NCI-H1048 (cell line): ENCODE results near the gene POLN.
A peak's percentile ranks its signal among the peaks of the same experiment; 100 is the strongest.

Source experiments
- DNase-seq: peaks from one replicate; lab custom pipeline; 2025; lab: John Stamatoyannopoulos, UW

Gene POLN

DNA sequence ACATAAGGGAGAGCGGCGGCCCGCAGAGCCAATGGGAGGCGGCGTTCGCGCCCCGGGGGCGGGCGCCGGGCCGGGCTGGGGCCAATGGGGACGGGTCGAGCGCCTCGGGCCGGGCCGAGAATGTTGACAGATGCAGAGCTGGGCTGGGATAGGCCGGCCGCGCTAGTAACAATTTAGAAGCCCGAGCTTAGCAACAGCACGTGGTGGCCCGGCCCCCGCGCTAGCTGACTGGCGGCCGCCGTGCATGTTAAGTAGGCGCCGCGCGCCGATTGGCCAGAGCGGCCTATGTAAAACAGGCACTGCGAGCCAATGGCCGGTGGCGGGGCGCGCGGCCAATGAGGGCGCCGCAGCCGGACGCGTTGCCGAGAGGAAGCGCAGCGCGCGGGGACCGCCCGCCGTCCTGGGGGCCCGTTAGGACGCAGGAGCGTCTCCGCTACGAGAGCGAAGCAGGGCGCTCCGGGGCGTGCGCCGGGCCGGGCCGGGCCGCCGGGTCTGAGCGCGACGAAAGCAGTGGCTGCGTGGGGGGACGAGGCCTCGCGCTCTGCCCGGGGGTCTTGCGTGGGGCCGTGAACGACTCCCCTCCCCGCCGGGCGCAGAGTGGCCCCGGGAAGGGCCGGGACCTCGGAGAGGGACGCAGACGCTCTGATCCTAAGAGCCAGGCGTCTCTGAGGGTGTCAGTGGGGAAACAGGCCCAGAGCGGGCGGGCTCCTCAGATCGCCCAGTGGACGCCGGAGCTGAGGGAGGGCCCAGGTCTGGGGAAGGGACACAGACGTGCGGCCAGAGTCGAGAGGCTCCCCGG, 20.4 kb upstream of the POLN start:
- DNase-seq: peak; percentile 98

- no peak for DNase-seq
Observed at GRCh38 chr4:2261853-2262144, 19.9 kb upstream of the POLN start, which contains the start of gene MXD4. TSS of gene MXD4 (minus strand) at chr4:2262109. CDS start at chr4:2261980, 129 bp downstream.

DNA sequence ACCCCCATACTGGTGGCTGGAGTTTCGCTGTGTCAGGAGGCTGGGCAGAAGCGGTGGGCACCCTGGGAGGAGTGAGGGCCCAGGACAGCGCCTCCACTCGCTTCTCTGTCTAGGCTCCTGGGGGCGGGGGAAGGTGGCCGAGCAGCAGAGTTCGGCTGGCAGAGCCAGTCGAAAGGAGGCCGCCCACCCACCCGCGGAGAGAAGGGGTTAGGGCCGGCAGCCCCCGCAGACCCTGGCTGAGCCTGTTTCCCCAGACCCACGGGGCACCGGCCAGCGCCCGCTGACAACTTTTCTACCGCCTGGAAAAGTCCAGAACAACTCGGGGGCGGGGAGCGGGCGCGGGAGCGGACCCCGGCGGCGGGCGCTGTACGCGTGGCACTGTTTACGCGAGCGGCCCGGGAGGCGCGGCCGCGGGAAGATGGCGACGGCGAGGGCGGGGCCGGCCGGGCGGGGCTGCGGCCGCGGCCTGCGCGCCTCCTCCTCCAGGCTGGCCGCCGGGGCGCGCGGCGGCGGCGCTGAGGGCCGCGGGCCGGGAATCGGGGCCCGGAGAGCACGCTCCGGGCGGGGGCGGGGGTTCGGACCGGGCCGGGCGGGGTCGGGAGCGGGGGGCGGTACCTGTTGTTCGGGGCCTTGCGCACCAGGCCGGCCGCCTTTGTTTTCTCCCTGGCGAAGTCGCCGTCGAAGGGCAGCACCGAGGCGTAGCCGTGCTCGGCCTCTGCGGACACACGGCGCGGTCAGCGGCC, 19.4 kb upstream of the POLN start:
- DNase-seq: no peak

DNA sequence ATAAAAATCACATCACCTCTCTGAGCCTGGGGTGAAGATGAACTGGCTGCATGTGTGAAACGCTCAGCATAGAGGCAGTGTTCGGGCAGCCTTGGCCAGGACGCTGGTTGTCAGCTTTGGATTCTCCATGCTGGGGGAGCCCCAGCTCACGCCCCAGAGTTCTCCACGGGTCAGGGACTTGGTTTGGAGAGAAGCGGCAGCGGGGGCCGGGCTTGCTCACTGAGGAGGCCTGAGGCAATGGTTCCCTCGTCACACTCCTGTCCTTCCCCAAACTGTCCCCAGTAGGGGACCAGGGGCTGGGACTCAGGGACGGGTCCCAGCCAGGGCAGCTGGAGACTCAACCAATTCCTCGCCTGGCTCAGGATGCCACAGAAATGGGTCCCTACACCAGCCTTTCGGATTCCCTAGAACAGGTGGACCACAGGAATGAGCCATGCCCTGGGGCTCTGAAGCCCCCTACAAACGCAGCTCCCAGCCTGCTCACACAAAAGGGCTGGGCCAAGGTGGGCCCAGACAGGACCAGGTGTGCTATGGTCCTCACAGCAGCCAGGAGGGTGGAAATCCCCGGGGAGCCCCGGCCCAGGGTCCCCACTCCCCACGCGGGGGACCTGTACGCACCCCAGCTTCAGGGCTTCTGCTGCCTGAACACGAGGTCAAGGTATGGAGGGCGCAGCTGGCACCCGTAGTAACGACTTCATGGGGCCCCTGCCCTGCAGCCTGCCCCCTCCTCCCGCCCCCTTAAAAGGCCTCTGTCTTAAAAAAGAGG, 18.6 kb upstream of the POLN start:
- no peak for DNase-seq

GRCh38 chr4:2259541-2260343, 17.8 kb upstream of the POLN start:
- no peak for DNase-seq

GRCh38 chr4:2259036-2259540, 17.2 kb upstream of the POLN start:
- DNase-seq: no peak

DNA sequence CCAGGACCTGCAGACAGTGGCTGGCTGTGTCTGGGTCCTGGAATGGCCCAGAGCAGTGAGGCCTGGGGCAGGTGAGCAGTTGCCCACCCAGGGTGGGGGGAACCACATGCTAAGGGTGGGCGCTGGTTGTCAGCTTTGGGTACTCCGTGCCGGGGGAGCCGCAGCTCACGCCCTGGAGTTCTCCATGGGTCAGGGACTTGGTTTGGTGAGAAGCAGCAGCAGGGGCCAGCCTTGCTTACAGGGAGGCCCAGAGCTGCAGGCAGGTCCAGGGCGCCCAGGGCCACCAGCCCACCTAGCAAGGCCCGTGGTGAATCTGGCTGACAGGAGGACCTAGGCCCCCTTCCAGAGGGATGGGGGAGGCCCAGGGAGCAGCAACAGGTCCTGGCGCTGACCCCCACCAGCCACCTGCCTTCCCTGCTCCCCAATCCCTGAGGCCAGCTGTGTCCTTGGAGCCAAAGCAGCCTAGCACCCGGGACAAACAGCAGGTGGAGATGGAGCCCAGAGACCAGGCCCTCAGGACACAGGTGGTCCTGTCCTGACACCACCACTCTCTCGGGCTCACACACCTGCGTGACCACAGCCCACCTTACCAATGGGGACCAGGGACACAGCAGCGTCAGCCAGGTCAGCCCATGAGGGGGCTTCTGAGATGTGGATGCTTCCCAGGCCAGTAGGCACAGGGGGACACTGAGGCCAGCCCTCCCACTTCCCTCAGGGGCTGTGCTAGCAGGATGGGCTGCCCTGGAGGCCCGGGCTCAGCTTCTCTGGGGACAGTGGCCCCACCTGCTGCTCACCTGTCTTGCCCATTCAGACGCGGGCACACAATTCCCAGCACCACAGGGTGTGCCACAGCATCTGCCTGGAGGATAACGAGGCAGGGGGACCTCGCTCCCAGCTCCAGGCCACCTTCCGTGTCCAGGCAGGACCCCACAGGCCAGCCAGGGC, 16.4 kb upstream of the POLN start:
- no peak for DNase-seq

DNA sequence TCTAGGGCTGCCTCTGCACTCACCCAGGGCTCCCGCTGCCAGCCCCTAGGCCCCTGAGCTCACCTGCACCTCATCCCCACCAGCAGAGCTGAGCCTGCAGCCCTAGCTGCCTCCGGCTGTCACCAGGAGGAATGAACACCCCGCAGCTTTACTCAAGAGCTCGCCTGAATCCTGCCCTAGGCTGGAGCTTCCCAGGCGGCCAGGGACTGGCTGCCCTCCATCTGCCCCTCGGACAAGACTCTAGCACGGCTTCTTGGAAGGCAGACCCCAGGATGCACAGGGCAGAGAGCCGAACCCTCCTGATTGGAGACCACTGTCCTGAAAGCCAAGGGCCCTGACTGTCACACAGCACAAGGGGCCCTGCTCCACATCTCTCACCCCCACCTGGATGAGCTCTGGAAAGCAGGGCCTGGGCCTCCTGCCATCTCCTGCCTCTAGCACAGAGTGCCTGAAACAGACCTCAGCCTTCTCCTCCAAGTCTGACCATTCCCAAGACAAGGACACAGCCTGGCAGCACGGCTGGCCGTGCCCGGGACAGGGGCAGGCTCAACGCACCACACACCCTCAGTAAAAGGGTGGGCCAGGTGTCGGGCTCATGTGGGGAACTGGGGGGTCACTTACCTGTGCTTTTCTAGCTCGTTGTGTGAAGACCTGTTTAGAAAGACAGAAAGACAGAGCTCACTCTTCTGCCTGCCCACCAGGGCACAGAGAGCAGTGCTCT, 15.6 kb upstream of the POLN start:
- no peak for DNase-seq

DNA sequence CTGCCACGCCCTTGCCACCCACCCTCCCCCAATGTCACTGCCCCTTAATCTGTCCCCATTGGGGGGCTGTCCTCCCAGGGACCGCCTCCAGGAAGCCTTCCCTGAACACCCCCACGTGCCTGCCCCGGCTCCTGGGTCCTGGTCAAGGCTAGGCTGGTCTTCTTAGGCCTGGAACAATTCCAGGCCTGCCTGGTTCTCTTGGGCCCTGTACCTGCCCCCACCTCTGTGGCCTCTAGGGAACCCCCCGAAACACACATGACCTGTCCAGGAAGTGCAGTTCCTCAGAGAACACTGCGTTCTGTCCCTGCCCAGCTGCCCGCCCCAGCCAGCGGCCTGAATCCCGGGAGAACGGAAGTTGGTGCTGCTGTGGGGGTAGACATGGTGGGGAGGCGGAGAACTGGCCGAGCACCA, 14.9 kb upstream of the POLN start:
- DNase-seq: no peak

- no peak for DNase-seq
Observed at GRCh38 chr4:2256156-2256731, 14.3 kb upstream of the POLN start.

- DNase-seq: no peak
Observed at GRCh38 chr4:2255501-2256155, 13.7 kb upstream of the POLN start.

- no peak for DNase-seq
Observed at GRCh38 chr4:2254665-2255500, 13.0 kb upstream of the POLN start.

DNA sequence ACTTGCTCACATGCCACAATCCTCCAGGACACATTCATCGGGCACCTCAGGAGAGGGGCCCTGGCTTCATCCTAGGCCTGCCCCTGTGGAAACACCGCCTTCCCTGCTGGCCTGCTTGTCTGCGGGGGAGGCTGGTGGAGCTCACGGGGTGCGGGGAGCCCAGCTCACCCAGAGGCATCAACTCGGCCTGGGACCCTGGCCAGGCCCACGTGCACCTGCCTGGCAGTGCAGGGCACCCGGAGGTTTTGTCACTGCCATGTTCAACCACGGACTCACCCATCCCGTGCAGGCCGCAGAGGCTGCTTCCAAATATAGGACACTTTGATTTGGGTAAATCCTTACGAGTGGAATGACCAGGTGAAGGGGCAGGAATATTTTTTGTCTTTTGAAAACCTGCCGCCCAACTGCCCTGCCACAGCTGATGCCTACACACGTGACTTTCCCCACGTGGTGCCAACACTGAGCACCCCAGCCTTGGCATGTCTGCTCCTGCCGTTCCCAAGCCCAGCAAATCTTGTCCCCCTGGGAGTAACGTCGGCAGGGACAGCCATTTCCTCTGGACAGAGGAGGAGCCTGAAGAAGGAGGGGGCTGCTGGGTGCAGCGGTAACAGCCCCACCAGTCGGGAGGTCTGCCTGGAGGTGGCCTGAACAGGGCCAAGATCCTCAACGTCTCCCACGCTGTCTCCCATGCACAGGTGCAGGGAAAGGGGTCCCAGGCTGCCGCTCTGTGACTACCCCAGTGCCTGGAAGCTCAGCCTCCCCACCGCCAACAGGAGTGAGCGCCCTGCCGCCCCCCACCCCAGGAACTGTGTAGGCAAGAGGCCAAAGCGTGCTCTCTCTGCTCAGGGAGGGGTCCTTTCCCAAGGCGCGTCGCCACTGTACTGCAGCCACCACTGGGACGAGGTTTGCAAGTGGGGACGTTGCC, 11.5 kb upstream of the POLN start:
- DNase-seq: no peak

DNA sequence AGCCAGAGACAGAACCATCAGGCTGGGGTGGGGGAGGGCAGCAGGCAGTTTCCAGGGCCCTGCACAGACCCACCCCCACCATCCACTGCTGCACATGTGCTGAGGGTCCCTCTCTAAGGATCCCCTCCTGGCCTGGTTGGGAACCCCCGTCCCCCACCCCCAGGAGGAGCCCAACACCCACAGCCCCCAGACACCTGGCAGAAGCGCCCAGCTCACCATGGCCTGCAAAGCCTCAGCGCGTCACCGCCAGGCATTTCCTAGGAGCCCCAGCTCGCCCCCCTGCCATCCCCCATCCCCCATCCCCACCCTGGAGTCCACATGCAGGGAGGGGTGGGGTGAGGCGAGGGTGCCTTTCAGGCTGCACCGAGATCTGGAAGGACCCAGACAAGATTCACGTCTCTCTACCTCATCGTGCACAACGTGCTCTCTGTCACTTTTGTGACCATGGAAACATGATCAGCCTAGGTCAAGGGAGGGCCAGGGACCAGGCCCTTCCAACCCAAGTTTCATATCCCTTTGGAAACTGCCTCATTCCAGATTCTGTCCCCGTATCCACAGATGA, 10.7 kb upstream of the POLN start:
- DNase-seq: no peak

DNA sequence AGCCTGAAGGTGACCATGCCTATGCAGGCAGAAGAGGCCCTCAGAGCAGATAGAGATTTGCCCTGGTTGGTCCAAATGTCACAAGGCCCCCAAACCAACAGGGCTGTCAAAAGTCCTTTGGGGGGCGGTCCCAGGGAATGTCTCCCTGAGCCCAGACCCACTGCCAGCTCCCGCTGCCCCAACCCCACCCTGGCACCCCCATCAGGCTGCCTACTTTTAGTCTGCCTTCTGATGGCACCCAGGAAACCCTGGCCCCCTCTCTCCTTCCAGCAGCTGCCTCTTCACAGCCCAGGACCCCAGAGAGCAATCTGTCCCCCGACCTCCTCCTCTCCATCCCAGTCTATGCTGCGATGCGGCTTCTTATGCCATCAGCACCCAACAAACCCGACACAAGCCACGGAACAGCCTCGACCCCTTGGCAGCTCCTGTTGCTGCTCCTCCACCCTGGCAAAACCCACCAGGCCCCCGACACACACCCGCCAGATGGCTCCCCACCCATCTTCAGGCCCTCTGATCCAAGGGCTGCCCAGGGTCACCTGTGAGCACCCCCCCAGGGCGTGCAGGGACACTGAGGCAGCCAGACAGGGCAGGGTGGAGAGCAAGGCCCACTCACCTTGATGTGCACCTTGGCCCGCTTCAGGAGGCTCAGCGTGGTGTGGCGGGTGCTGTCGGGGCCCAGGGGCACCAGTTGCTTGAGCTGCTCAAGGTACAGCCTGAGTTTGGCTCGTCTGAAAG, 10.0 kb upstream of the POLN start:
- no peak for DNase-seq
